Caco-2 (cell line): ENCODE measurements around the gene DDX49. TPM values are rescaled to one million over a fixed set of nuclear protein-coding genes. Genes with fewer than 3 reads are reported as not detected.

Experiments
- BruUV-seq: library from RNA; stranded (reverse); fragments of 400-500 nt; replicated peaks from 2 replicates; lab custom pipeline; 2021; lab: Mats Ljungman, UMichigan
- CTCF ChIA-PET: fragments of 300-600 bp; sonication (Branson Sonifier 250); formaldehyde crosslinking; loops from one replicate; lab custom pipeline; 2022; ENCODE audit warnings: antibody characterized with exemption; lab: Charles Lee
- POLR2A ChIA-PET: fragments of 300-600 bp; sonication (Branson Sonifier 250); formaldehyde crosslinking; loops from one replicate; lab custom pipeline; 2022; ENCODE audit warnings: antibody characterized with exemption; lab: Charles Lee
- DNase-seq, 2 experiments: peaks; one replicate each; pipeline versions ENCODE4 v3.0.0 to v3.0.0-alpha.2; 2020 to 2022
- H3K27me3 ChIP-seq: replicated peaks from 2 replicates; pipeline ENCODE4 v1.6.0; 2011; ENCODE audit warnings: low read length; ENCODE audit not compliant: control insufficient read depth, insufficient read depth
- H3K36me3 ChIP-seq: 2 replicates; pipeline ENCODE4 v1.5.1; 2011; ENCODE audit warnings: low read length; ENCODE audit not compliant: control insufficient read depth, insufficient read depth
- H3K4me1 ChIP-seq: fragments of 250-450 bp; sonication (Bioruptor Pico); 2 replicates; pipeline ENCODE4 v1.5.1; 2020; ENCODE audit warnings: mild to moderate bottlenecking
- H3K4me3 ChIP-seq: 2 replicates; pipeline ENCODE4 v1.5.1; 2011; ENCODE audit warnings: low read depth, mild to moderate bottlenecking, control low read depth, low read length
- H3K9me3 ChIP-seq: fragments of 250-450 bp; sonication (Bioruptor Pico); 2 replicates; pipeline ENCODE4 v1.5.1; 2020; ENCODE audit warnings: mild to moderate bottlenecking, moderate library complexity
- H3K27ac Mint-ChIP-seq: one replicate; pipeline ENCODE4 v1.8.0; 2022; ENCODE audit warnings: mixed read lengths; ENCODE audit not compliant: unreplicated experiment
- H3K27me3 Mint-ChIP-seq: one replicate; pipeline ENCODE4 v1.8.0; 2022; ENCODE audit warnings: mixed read lengths; ENCODE audit not compliant: insufficient read depth, unreplicated experiment
- H3K36me3 Mint-ChIP-seq: one replicate; pipeline ENCODE4 v1.8.0; 2022; ENCODE audit warnings: mild to moderate bottlenecking, mixed read lengths; ENCODE audit not compliant: insufficient read depth, unreplicated experiment
- H3K4me1 Mint-ChIP-seq: one replicate; pipeline ENCODE4 v1.8.0; 2022; ENCODE audit warnings: low read depth, mixed read lengths; ENCODE audit not compliant: unreplicated experiment
- H3K4me3 Mint-ChIP-seq: one replicate; pipeline ENCODE4 v1.8.0; 2022; ENCODE audit warnings: mild to moderate bottlenecking, moderate library complexity, mixed read lengths; ENCODE audit not compliant: unreplicated experiment
- H3K9me3 Mint-ChIP-seq: one replicate; pipeline ENCODE4 v1.8.0; 2022; ENCODE audit warnings: mixed read lengths; ENCODE audit not compliant: unreplicated experiment
- CTCF ChIP-seq, 2 experiments: fragments of 200-600 bp in 1 of 2; IDR thresholded peaks; 1 replicate in 1 of 2; 2 replicates in 1 of 2; pipeline versions ENCODE4 v1.5.1 to v1.8.0; 2011 to 2022; ENCODE audit warnings: antibody characterized with exemption in 1 of 2, control low read depth in 1 of 2, inconsistent platforms in 1 of 2, low read depth in 1 of 2, low read length in 1 of 2, mild to moderate bottlenecking in 1 of 2, moderate library complexity in 1 of 2; ENCODE audit not compliant: insufficient read depth in 1 of 2, severe bottlenecking in 1 of 2, unreplicated experiment in 1 of 2
- intact Hi-C: fragments of 100-400 bp; cut with micrococcal nuclease; formaldehyde crosslinking; loops from one replicate; pipeline ENCODE4 v1.10.0; 2022; ENCODE audit not compliant: unreplicated experiment
- total RNA-seq: library from RNA; stranded (reverse); gene quantifications from 2 replicates; pipeline ENCODE4 v1.2.3, GENCODE V29; 2022

The DDX49 gene
- total RNA-seq, 1 experiment from 2014 or later = 48.7 TPM

- Histone ChIP-seq H3K9me3 (no peaks in the 10 kb centered on the region), H3K4me3 (no peak overlapping the region), H3K27me3 (no peaks in the 10 kb centered on the region), H3K4me1 (no peaks in the 10 kb centered on the region), H3K36me3 (no peaks in the 10 kb centered on the region)
- Mint-ChIP-seq H3K9me3 (peaks cover 11% of the 10 kb centered on the region), H3K4me1 (no peaks in the 10 kb centered on the region), H3K27ac (no peak overlapping the region), H3K27me3 (peaks cover 2% of the 10 kb centered on the region), H3K4me3 (no peak overlapping the region), H3K36me3 (no peaks in the 10 kb centered on the region)
- DNase-seq = no peak
- BruUV-seq = no TSS peak
- no peak for TF ChIP-seq CTCF (IDR thresholded peaks at IDR 0.05; ENCODE audit: insufficient read depth in 1 of 2, low read depth in 1 of 2, low read length in 1 of 2, severe bottlenecking in 1 of 2, unreplicated experiment in 1 of 2)
- POLR2A ChIA-PET = no interaction called here
- CTCF ChIA-PET = no interaction called here
- intact Hi-C loops = no loop called here
Observed at GRCh38 chr19:18955042-18955441, 35.5 kb downstream of the DDX49 start.

- Mint-ChIP-seq H3K27me3 (peaks cover 2% of the 10 kb centered on the region), H3K4me1 (peaks cover 7% of the 10 kb centered on the region), H3K27ac (no peak overlapping the region), H3K36me3 (no peaks in the 10 kb centered on the region), H3K9me3 (peaks cover 1% of the 10 kb centered on the region), H3K4me3 (no peak overlapping the region)
- no peaks in the 10 kb centered on the region for H3K9me3 ChIP-seq
- H3K4me1 ChIP-seq = no peaks in the 10 kb centered on the region
- H3K36me3 ChIP-seq = no peaks in the 10 kb centered on the region
- H3K27me3 ChIP-seq = no peaks in the 10 kb centered on the region
- CTCF ChIA-PET = interaction anchor here (0.7 kb wide), 1 partner anchor 65 kb away, joined by 3 read pairs; no protein-coding TSS in a partner anchor
- no TSS peak for BruUV-seq
- intact Hi-C loops = no loop called here
- no peak for TF ChIP-seq CTCF (IDR thresholded peaks at IDR 0.05; ENCODE audit: insufficient read depth in 1 of 2, low read depth in 1 of 2, low read length in 1 of 2, severe bottlenecking in 1 of 2, unreplicated experiment in 1 of 2)
- POLR2A ChIA-PET = no interaction called here
- no peak for DNase-seq
- H3K4me3 ChIP-seq = no peak overlapping the region
Observed at GRCh38 chr19:18960370-18960769, 40.9 kb downstream of the DDX49 start.

GRCh38 chr19:18961767-18962620 lies 42.5 kb downstream of the DDX49 start:
- H3K27ac Mint-ChIP-seq = no peak overlapping the region

More at GRCh38 chr19:18961767-18962620, 42.5 kb downstream of the DDX49 start:
- H3K36me3 ChIP-seq = no peaks in the 10 kb centered on the region
- ChIA-PET CTCF (no interaction called here), POLR2A (no interaction called here)
- H3K27me3 Mint-ChIP-seq = peaks cover 2% of the 10 kb centered on the region
- intact Hi-C loops = no loop called here
- no peaks in the 10 kb centered on the region for H3K9me3 Mint-ChIP-seq
- no peak overlapping the region for H3K4me3 ChIP-seq
- DNase-seq = peak; percentile 49 to 65
- H3K4me3 Mint-ChIP-seq = no peak overlapping the region
- BruUV-seq = no TSS peak
- TF ChIP-seq CTCF (IDR thresholded peaks at IDR 0.05; ENCODE audit: insufficient read depth in 1 of 2, low read depth in 1 of 2, low read length in 1 of 2, severe bottlenecking in 1 of 2, unreplicated experiment in 1 of 2) = no peak
- H3K27me3 ChIP-seq = no peaks in the 10 kb centered on the region
- no peaks in the 10 kb centered on the region for H3K9me3 ChIP-seq
- no peaks in the 10 kb centered on the region for H3K36me3 Mint-ChIP-seq
- peaks cover 7% of the 10 kb centered on the region for H3K4me1 Mint-ChIP-seq
- H3K4me1 ChIP-seq = no peaks in the 10 kb centered on the region
